Coronary artery (tissue), 2 donors: ENCODE data around the gene OR5T3.
"Not testable (repeated sequence)": the region's sequence is repeated elsewhere in the genome, so short reads cannot be mapped to it uniquely, and the experiment has no call there.

Experiments used
- DNase-seq: peaks from one replicate; pipeline ENCODE4 v3.0.0-alpha.2; 2017; ENCODE audit warnings: low spot score
- H3K27ac ChIP-seq, 2 donors: fragments of 200-600 bp; sonication (generic); one replicate each; pipeline ENCODE4 v1.5.1; 2016 to 2019
- H3K4me3 ChIP-seq: fragments of 200-600 bp; sonication (generic); 2 replicates; pipeline ENCODE4 v1.5.1; 2016; ENCODE audit warnings: mild to moderate bottlenecking, moderate library complexity
- CTCF ChIP-seq: fragments of 200-600 bp; sonication (generic); IDR thresholded peaks from one replicate; pipeline ENCODE4 v1.5.1; 2019; ENCODE audit warnings: antibody characterized with exemption

OR5T3 gene

GRCh38 chr11:56251954-56252353 lies at the start of gene OR5T3:
OR5T3 (plus strand) TSS chr11:56252254; CDS start chr11:56252254, 0 bp downstream.
- H3K4me3 ChIP-seq = no peak within 1 kb of the TSS
- no peak within 1 kb of the TSS for H3K27ac ChIP-seq
- DNase-seq = no peak
- TF ChIP-seq CTCF = no peak

GRCh38 chr11:56207790-56208189 lies 44.3 kb upstream of the OR5T3 start:
- no peak overlapping the region for H3K27ac ChIP-seq

GRCh38 chr11:56214537-56214936 lies 37.5 kb upstream of the OR5T3 start:
- no peak overlapping the region for H3K27ac ChIP-seq
- no peak overlapping the region for H3K4me3 ChIP-seq
- DNase-seq = no peak
- no peak for TF ChIP-seq CTCF

More at GRCh38 chr11:56207790-56208189, 44.3 kb upstream of the OR5T3 start:
- DNase-seq = no peak
- TF ChIP-seq CTCF = no peak
- H3K4me3 ChIP-seq = no peak overlapping the region

GRCh38 chr11:56219735-56220134 lies 32.3 kb upstream of the OR5T3 start:
- DNase-seq = not testable (repeated sequence)

GRCh38 chr11:56234155-56234554 lies 17.9 kb upstream of the OR5T3 start, which contains the start of gene OR5T2:
OR5T2 (minus strand) TSS chr11:56234255; CDS start chr11:56233062, 1,193 bp downstream.
- no peak for DNase-seq
- TF ChIP-seq CTCF = no peak
- no peak within 1 kb of the TSS for H3K4me3 ChIP-seq
- no peak within 1 kb of the TSS for H3K27ac ChIP-seq

More at GRCh38 chr11:56219735-56220134, 32.3 kb upstream of the OR5T3 start:
- H3K27ac ChIP-seq, H3K4me3 ChIP-seq: not testable (repeated sequence)

- TF ChIP-seq CTCF = no peak
- H3K4me3 ChIP-seq = no peak overlapping the region
- H3K27ac ChIP-seq = no peak overlapping the region
- DNase-seq = no peak
Measured at GRCh38 chr11:56271092-56271491, 19.0 kb downstream of the OR5T3 start.

GRCh38 chr11:56273854-56274253 lies 21.8 kb downstream of the OR5T3 start, which contains the start of gene OR5T1:
OR5T1 (plus strand) TSS chr11:56274154; CDS start chr11:56275639, 1,485 bp downstream.
- no peak for TF ChIP-seq CTCF
- DNase-seq = no peak
- Histone ChIP-seq H3K4me3 (no peak within 1 kb of the TSS), H3K27ac (no peak within 1 kb of the TSS)
